ENCODE results near the gene FAH. TPM values are rescaled to one million over a fixed set of nuclear protein-coding genes. Genes with fewer than 3 reads are reported as not detected.

FAH gene
- total and polyA plus RNA-seq, 2 experiments from 2014 or later = 16.3 to 20.3 TPM

DNA sequence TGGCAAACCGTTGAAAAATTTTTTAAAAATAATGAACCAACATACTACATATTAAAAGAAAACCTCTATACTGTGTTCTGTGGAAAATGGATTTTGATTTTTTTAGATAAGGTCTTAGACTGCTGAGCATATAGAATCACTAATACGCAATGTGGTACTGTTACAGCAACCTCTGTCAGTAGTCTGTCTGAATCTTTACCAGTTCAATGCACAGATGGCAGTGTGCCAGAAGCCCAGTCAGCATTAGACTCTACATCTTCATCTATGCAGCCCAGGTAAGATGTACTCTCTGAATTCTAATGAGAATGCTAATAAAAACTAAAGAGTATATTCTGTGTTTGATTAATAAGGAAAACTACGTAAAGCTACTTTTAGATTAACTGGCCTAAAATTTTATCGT, 31.3 kb upstream of the FAH start:
- Histone ChIP-seq H3F3A (replicated peaks; ENCODE audit: low read depth) (no peaks in the 10 kb centered on the region), H3K27ac (ENCODE audit: low read depth) (no peak overlapping the region), H3K36me3 (ENCODE audit: insufficient read depth) (no peaks in the 10 kb centered on the region; the same call in none of the 2 replicates), H3K4me1 (ENCODE audit: insufficient read depth) (peaks cover 6% of the 10 kb centered on the region; the same call in 1 of the 2 replicates), H3K9me2 (ENCODE audit: insufficient read depth) (no peaks in the 10 kb centered on the region), H3K79me2 (replicated peaks; ENCODE audit: insufficient read depth) (peaks cover 50% of the 10 kb centered on the region), H2AFZ (no peak overlapping the region), H3K4me2 (no peak overlapping the region), H3K27me3 (ENCODE audit: insufficient read depth) (no peaks in the 10 kb centered on the region), H3K4me3 (no peak overlapping the region), H4K20me1 (replicated peaks; ENCODE audit: insufficient read depth) (peaks cover 4% of the 10 kb centered on the region; the same call in 1 of the 2 replicates)
- Mint-ChIP-seq H3K4me1 (peaks cover 4% of the 10 kb centered on the region; the same call in 1 of the 3 replicates), H3K36me3 (ENCODE audit: low read depth) (peaks cover 24% of the 10 kb centered on the region; the same call in 2 of the 3 replicates), H3K27me3 (ENCODE audit: insufficient read depth, low read depth, poor library complexity) (no peaks in the 10 kb centered on the region), H3K9me3 (no peaks in the 10 kb centered on the region), H3K4me3 (no peak overlapping the region), H3K27ac (no peak overlapping the region)
- TF ChIP-seq CREB1 (CRISPR knock-in tag; IDR thresholded peaks at IDR 0.05; ENCODE audit: low read depth) = no peak
- TF ChIP-seq, protein P1, sequence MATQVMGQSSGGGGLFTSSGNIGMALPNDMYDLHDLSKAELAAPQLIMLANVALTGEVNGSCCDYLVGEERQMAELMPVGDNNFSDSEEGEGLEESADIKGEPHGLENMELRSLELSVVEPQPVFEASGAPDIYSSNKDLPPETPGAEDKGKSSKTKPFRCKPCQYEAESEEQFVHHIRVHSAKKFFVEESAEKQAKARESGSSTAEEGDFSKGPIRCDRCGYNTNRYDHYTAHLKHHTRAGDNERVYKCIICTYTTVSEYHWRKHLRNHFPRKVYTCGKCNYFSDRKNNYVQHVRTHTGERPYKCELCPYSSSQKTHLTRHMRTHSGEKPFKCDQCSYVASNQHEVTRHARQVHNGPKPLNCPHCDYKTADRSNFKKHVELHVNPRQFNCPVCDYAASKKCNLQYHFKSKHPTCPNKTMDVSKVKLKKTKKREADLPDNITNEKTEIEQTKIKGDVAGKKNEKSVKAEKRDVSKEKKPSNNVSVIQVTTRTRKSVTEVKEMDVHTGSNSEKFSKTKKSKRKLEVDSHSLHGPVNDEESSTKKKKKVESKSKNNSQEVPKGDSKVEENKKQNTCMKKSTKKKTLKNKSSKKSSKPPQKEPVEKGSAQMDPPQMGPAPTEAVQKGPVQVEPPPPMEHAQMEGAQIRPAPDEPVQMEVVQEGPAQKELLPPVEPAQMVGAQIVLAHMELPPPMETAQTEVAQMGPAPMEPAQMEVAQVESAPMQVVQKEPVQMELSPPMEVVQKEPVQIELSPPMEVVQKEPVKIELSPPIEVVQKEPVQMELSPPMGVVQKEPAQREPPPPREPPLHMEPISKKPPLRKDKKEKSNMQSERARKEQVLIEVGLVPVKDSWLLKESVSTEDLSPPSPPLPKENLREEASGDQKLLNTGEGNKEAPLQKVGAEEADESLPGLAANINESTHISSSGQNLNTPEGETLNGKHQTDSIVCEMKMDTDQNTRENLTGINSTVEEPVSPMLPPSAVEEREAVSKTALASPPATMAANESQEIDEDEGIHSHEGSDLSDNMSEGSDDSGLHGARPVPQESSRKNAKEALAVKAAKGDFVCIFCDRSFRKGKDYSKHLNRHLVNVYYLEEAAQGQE (IDR thresholded peaks at IDR 0.05; ENCODE audit: unreplicated experiment) = no peak
- TF ChIP-seq NANOG (IDR thresholded peaks at IDR 0.05; ENCODE audit: borderline replicate concordance) = no peak
- no peak for TF ChIP-seq POLR2AphosphoS5 (IDR thresholded peaks at IDR 0.05; ENCODE audit: low read depth)
- TF ChIP-seq, protein P2, sequence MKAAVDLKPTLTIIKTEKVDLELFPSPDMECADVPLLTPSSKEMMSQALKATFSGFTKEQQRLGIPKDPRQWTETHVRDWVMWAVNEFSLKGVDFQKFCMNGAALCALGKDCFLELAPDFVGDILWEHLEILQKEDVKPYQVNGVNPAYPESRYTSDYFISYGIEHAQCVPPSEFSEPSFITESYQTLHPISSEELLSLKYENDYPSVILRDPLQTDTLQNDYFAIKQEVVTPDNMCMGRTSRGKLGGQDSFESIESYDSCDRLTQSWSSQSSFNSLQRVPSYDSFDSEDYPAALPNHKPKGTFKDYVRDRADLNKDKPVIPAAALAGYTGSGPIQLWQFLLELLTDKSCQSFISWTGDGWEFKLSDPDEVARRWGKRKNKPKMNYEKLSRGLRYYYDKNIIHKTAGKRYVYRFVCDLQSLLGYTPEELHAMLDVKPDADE (IDR thresholded peaks at IDR 0.05) = no peak
- no peak for TF ChIP-seq EZH2 (IDR thresholded peaks at IDR 0.05; ENCODE audit: low read depth, unreplicated experiment)
- no peak for TF ChIP-seq EZH2phosphoT487 (IDR thresholded peaks at IDR 0.05; ENCODE audit: unreplicated experiment)
- no peak for TF ChIP-seq ZNF114 (CRISPR knock-in tag; IDR thresholded peaks at IDR 0.05)
- no peak for TF ChIP-seq STAT1 (IDR thresholded peaks at IDR 0.05; ENCODE audit: unreplicated experiment)
- TF ChIP-seq, protein P3, sequence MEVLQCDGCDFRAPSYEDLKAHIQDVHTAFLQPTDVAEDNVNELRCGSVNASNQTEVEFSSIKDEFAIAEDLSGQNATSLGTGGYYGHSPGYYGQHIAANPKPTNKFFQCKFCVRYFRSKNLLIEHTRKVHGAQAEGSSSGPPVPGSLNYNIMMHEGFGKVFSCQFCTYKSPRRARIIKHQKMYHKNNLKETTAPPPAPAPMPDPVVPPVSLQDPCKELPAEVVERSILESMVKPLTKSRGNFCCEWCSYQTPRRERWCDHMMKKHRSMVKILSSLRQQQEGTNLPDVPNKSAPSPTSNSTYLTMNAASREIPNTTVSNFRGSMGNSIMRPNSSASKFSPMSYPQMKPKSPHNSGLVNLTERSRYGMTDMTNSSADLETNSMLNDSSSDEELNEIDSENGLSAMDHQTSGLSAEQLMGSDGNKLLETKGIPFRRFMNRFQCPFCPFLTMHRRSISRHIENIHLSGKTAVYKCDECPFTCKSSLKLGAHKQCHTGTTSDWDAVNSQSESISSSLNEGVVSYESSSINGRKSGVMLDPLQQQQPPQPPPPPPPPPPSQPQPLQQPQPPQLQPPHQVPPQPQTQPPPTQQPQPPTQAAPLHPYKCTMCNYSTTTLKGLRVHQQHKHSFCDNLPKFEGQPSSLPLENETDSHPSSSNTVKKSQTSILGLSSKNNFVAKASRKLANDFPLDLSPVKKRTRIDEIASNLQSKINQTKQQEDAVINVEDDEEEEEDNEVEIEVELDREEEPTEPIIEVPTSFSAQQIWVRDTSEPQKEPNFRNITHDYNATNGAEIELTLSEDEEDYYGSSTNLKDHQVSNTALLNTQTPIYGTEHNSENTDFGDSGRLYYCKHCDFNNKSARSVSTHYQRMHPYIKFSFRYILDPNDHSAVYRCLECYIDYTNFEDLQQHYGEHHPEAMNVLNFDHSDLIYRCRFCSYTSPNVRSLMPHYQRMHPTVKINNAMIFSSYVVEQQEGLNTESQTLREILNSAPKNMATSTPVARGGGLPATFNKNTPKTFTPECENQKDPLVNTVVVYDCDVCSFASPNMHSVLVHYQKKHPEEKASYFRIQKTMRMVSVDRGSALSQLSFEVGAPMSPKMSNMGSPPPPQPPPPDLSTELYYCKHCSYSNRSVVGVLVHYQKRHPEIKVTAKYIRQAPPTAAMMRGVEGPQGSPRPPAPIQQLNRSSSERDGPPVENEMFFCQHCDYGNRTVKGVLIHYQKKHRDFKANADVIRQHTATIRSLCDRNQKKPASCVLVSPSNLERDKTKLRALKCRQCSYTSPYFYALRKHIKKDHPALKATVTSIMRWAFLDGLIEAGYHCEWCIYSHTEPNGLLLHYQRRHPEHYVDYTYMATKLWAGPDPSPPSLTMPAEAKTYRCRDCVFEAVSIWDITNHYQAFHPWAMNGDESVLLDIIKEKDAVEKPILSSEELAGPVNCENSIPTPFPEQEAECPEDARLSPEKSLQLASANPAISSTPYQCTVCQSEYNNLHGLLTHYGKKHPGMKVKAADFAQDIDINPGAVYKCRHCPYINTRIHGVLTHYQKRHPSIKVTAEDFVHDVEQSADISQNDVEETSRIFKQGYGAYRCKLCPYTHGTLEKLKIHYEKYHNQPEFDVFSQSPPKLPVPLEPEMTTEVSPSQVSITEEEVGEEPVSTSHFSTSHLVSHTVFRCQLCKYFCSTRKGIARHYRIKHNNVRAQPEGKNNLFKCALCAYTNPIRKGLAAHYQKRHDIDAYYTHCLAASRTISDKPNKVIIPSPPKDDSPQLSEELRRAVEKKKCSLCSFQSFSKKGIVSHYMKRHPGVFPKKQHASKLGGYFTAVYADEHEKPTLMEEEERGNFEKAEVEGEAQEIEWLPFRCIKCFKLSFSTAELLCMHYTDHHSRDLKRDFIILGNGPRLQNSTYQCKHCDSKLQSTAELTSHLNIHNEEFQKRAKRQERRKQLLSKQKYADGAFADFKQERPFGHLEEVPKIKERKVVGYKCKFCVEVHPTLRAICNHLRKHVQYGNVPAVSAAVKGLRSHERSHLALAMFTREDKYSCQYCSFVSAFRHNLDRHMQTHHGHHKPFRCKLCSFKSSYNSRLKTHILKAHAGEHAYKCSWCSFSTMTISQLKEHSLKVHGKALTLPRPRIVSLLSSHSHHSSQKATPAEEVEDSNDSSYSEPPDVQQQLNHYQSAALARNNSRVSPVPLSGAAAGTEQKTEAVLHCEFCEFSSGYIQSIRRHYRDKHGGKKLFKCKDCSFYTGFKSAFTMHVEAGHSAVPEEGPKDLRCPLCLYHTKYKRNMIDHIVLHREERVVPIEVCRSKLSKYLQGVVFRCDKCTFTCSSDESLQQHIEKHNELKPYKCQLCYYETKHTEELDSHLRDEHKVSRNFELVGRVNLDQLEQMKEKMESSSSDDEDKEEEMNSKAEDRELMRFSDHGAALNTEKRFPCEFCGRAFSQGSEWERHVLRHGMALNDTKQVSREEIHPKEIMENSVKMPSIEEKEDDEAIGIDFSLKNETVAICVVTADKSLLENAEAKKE (CRISPR knock-in tag; IDR thresholded peaks at IDR 0.05) = no peak
- no peak for TF ChIP-seq ZNF331 (CRISPR knock-in tag; IDR thresholded peaks at IDR 0.05; ENCODE audit: low read depth)
- TF ChIP-seq, protein P4, sequence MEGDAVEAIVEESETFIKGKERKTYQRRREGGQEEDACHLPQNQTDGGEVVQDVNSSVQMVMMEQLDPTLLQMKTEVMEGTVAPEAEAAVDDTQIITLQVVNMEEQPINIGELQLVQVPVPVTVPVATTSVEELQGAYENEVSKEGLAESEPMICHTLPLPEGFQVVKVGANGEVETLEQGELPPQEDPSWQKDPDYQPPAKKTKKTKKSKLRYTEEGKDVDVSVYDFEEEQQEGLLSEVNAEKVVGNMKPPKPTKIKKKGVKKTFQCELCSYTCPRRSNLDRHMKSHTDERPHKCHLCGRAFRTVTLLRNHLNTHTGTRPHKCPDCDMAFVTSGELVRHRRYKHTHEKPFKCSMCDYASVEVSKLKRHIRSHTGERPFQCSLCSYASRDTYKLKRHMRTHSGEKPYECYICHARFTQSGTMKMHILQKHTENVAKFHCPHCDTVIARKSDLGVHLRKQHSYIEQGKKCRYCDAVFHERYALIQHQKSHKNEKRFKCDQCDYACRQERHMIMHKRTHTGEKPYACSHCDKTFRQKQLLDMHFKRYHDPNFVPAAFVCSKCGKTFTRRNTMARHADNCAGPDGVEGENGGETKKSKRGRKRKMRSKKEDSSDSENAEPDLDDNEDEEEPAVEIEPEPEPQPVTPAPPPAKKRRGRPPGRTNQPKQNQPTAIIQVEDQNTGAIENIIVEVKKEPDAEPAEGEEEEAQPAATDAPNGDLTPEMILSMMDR (conservative IDR thresholded peaks at IDR 0.05; ENCODE audit: low read depth in 2 of 2) = no peak
- no peak for TF ChIP-seq JUNB (IDR thresholded peaks at IDR 0.05; ENCODE audit: unreplicated experiment)
- no peak for ATAC-seq
- DNase-seq (ENCODE audit: low spot score) = no peak
